UCSD-AML1 (cell line): ENCODE results near the gene FIBP.

Experiments
- DNase-seq: peaks from one replicate; lab custom pipeline; 2025; ENCODE audit not compliant: unreplicated experiment; lab: John Stamatoyannopoulos, UW

Gene FIBP

DNA sequence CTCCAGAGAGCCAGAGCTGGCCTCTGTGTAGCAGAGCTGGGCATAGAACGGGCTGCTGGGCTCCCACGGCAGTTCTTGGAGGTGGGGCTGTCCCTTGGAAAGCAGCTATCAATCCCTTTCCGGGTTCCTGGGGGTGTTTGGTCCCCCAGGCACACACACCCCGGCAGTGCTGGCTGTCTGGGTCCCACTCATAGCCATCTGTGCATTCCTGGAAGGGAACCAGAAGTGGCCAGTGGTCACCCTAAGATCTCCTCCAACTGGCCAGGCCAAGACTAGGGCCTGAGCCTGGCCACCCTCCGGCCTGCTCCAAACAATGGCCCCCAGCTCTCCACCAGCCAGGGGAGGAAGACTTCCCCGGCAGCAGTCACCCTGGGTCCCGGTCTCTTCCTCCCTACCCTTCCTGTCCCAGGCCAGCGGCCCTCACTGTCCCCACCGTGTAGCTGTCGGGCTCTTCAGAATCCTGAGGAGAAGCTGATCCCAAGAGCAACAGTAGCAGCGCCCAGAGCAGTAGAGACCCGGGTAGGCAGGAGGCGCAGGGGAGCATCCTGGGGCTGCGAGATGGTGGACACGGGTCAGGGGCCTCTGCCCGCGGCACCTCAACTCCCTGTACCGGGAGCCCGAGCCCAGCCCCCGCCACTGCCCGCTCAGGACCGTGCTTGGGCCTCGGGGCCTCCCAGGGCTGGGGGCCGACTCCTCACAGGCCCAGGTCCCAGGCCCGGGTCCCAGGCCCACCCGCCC is 16.3 kb downstream of the FIBP start:
- DNase-seq, result no peak

DNA sequence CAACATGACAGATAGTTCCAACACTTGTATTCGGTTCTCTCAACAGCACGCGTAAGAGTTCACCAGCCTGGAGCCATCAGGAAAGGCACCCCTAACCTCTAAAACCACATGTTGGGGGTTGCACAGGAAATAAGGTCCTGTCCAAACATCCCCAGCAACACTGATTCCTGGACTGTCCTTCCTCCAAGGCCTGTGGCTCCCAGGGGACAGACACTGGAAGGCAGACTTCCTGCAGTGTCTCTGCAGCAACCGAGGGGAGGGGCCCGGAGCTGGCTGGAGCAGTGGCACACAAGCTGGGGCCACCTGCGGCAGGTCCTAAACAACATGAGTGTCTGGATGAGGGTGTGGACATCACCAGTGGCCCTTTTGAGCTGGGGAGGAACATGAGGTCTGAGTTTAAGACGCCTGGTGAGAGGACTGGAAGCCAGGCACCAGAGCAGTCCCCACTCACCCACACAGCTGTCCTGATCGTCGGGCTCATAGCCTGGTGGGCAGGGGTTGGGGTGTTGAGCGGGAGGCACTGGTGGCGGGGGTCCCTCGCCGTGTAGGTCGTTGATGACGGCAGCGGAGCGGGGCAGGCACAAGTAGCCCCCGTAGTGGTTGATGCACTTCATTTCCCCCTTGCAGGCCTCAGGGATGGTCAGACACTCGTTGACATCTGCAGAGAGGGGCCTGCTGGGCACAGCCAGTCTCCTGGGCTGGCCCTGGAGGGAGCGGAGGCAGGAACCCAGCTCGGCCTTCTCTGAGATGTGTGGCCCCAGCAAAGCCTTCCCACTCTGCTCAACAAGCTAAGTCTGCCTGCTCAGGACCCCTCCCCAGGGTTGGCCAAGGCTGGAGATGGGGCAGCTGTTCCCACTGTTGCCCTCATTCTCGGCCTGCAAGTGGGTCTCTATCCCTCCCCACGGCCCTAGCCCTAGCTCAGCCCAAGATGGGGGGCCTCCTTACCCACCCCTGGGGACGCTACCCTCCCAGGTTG is 17.3 kb downstream of the FIBP start:
- DNase-seq, result peak; percentile 72

GRCh38 chr11:65870307-65870658 is 18.0 kb downstream of the FIBP start:
- no peak for DNase-seq

DNA sequence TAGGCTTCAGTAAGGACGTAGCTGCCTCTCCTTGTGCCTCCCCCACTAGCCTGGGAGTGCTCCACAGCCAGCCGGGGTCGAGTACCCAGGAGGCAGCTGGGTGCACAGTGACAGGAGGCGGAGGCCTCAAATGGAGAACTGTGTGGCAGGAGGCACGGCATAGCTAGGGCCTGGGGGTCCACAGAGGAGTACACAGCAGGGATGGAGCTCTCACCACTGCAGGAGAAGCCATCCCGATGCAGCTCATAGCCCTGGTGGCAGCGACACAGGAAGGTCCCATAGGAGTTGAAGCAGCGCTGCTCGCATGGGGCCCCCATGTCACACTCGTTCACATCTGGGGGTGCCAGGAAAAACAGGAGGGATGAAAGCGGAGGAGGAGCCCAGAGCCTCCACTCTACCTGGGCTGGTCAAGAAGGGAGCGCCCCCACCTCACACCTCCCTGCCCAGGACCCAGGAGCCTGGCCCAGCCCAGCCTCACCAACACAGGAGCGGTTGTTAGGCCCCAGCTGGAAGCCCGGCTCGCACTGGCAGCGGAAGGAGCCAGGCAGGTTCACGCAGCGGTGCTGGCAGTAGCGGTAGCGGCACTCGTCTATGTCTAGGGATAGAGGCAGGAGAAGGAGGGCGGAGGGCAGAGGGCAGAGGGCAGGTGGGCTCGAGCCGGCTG is 18.5 kb downstream of the FIBP start:
- DNase-seq, result no peak

DNA sequence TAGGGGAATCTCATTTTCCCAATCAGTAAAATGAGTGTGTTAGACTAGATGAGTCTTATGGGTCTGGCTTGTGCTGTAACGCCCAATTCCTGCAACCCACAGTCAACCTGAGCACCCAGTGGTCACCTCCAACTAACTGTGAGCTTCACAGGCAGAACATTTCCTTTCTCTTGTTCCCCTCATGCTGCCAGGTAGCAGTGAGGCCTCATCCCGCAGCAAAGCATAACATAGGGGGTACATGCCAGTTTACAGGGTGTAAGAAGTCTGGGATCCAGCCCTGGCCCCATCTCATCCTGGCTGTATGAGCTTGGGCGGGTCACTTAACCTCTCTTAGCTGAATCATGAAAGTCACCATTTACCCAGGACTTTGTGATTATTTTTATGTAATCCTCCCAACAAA is 19.4 kb downstream of the FIBP start:
- no peak for DNase-seq

DNA sequence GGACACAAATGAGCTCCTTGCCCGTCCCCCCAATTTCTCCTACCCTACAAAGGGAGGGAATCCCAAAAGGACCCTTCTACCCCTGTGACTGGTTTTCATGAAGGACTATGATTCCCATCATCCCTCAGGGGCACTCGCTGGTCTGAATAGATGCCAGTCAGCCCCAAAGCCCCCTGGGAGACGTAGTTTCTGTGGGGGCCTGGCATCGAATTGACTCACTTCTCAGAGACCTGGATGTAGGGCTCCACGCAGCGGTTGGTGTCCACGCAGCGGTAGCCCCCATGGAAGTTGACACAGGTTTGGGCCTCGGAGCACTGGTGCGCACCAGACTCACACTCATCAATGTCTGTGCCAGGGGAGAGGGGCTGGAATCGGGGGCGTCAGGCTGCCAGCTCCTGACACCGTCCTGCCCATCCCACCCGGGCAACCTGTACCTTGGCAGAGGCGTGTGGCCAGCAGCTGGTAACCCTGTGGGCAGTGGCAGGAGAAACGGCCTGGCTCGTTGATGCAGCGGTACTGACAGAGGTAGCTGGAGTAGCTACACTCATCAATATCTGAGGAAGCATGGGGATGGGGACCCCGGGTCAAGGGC is 20.1 kb downstream of the FIBP start:
- DNase-seq, result no peak

- DNase-seq, result no peak
These were observed 20.8 kb downstream of the FIBP start for GRCh38 chr11:65867284-65868071.

- no peak for DNase-seq
These were observed 21.6 kb downstream of the FIBP start for GRCh38 chr11:65866509-65867283.

- DNase-seq, result no peak
These were observed 22.6 kb downstream of the FIBP start for GRCh38 chr11:65865550-65866172.

DNA sequence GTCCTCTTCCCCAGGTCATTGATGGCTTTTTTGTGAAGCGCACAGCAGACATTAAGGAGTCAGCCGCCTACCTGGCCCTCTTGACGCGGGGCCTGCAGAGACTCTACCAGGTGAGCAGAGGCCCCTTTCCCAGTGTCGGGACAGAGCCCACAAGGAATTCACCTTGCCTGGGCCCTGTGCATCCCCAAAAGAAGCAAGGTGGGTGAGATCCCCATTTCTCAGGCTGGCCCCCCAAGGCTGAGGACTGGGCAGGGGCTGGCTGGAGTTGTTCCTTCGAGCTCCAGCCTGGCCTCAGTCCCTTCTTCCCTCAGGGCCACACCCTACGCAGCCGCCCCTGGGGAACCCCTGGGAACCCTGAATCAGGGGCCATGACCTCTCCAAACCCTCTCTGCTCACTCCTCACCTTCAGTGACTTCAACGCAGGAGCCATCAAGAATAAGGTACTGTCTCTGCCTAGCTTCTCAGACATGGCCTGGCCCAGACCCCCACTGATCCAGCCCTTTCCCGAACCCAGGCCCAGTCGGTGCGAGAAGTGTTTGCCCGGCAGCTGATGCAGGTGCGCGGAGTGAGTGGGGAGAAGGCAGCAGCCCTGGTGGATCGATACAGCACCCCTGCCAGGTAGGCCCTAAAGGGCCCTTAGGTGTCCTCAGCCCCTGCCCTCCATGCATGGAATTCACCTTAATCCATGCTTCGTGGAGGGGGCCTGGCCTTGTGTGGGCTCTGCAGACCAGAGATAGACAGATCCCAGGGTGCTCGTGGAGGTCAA is 23.4 kb downstream of the FIBP start:
- DNase-seq, result no peak

DNA sequence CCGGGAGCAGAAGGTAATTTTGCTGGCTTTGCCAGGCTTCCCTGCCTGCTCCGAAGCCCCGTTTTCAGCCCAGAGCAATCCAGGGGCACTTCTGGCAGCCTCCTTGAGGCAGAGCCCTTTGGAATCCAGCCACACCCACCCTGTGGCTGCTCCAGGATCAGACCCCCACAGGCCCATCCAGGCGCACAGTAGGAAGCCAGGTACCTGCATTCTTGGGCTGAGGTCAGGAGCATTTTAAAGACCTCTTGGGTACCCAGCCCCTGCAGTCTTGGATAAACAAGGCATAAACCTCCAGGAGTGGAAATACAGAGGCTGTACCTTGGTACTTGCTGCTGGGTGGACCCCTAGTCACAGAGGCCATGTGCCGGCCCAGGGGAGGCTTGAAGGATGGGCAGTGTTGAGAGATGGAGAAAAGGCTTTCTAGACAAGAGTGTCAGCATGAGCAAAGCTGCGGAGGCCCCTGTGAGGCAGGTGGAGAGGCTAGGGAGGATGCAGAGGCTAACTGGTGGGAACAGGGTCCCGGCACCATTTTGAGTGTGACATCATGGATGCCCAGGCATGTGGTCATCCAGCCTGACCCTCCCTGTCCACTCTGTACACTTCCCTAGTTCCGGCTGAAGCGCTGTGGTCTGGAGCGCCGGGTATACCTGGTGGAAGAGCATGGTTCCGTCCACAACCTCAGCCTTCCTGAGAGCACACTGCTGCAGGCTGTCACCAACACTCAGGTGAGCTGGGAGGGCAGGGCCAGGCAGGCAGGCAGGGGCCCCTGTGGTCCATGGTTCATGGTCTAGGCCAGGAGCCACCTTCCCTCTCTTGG is 24.2 kb downstream of the FIBP start:
- no peak for DNase-seq

GRCh38 chr11:65862941-65863888 is 25.1 kb downstream of the FIBP start:
- DNase-seq, result no peak

DNA sequence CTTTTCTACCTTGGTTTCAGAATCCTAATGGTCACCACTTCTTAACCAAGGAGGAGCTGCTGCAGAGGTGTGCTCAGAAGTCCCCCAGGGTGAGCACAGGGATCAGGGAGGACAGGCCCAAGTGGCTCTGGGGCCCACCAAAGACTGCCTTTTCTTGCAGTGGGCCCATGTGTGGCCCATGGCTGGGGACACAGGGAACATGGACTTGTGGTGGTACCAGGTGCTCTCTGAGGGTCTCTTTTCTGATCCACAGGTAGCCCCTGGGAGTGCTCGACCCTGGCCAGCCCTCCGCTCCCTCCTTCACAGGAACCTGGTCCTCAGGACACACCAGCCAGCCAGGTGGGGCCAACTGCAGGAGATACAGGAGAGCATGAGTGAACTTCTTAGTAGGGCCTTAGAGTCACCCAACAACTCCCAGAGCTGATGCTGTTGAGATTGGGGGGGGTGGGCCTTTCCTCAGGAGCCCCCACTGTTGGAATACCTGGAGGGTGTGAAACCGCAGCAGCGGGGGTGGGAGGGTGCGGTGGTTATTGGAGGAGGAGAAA is 26.0 kb downstream of the FIBP start:
- DNase-seq, result no peak

DNA sequence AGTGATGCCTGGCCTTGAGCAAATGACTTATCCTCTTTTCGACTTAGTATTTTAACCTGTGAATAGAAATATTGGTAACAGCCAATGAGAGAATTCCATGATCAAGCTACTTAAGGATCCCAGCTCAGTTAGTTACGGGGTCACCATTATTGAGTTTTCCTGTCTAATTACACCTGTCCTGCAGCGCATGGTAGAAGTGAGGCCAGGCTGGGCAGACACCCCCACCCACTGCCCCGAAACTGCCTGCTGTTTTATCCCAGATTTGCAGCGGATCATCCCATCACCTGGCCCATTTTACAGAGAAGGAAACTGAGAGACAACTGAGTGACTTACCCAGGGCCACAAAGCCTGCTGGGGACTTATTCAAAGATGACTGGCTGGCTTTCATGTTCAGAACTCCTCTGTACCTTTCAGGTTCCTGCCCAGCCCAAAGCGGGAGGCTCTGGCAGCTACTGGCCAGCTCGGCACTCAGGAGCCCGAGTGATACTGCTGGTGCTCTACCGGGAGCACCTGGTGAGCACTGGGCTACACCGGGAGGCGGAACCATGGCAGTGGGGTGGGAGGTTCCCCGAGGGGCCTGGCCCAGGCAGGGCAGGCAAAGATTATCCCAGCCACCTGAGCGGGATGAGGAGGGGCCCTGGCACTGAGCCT is 26.6 kb downstream of the FIBP start:
- no peak for DNase-seq

- DNase-seq, result no peak
These were observed 27.1 kb downstream of the FIBP start for GRCh38 chr11:65861165-65861505.
